Muscle layer of duodenum (tissue), 2 donors: ENCODE results near the gene MCM9.

Experiments used
- H3K27ac ChIP-seq: one replicate; pipeline ENCODE4 v1.7.0; 2013; ENCODE audit warnings: mild to moderate bottlenecking, low read length
- H3K27me3 ChIP-seq: one replicate; pipeline ENCODE4 v1.7.0; 2013; ENCODE audit warnings: low read depth, mild to moderate bottlenecking, control low read depth, low read length
- H3K36me3 ChIP-seq, 2 donors: one replicate each; pipeline ENCODE4 v1.7.0; 2013; ENCODE audit warnings: low read length in 2 of 2, control low read depth in 1 of 2, mild to moderate bottlenecking in 1 of 2; ENCODE audit not compliant: insufficient read depth in 2 of 2, control insufficient read depth in 1 of 2
- H3K4me1 ChIP-seq, 2 donors: one replicate each; pipeline ENCODE4 v1.7.0; 2013; ENCODE audit warnings: low read length in 2 of 2, mild to moderate bottlenecking in 2 of 2, control low read depth in 1 of 2, moderate library complexity in 1 of 2; ENCODE audit not compliant: insufficient read depth in 2 of 2, control insufficient read depth in 1 of 2
- H3K4me3 ChIP-seq, 2 donors: one replicate each; pipeline ENCODE4 v1.7.0; 2013; ENCODE audit warnings: low read length in 2 of 2, low read depth in 1 of 2, mild to moderate bottlenecking in 1 of 2
- H3K9me3 ChIP-seq, 2 donors: one replicate each; pipeline ENCODE4 v1.7.0; 2013; ENCODE audit warnings: low read length in 2 of 2, control low read depth in 1 of 2, mild to moderate bottlenecking in 1 of 2; ENCODE audit not compliant: control insufficient read depth in 1 of 2
- donor health status: healthy.

The MCM9 gene

DNA sequence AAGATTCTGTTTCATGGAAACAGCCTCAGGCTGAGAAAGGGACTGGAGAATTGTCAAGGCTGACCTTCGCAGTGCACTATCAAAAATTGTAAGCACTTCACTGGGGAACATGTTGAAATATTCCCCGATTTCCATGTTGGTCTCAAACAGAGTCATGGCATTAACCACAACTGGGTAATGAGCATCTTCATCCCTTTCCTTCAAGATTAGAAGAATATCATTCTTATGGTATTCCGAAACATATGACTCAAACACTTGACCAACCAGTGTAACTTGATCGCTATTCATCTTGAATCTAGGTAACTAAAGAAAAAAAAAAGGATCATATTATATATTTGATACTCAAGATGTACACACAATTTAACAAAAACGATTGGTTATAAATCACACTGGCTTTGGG lies 3.5 kb downstream of the MCM9 start:
- Histone ChIP-seq H3K4me3 (no peak overlapping the region), H3K36me3 (peaks cover 6 to 12% of the 10 kb centered on the region in 2 donors), H3K9me3 (no peaks in the 10 kb centered on the region), H3K27me3 (no peaks in the 10 kb centered on the region), H3K4me1 (peaks cover 0 to 11% of the 10 kb centered on the region in 2 donors), H3K27ac (no peak overlapping the region)

DNA sequence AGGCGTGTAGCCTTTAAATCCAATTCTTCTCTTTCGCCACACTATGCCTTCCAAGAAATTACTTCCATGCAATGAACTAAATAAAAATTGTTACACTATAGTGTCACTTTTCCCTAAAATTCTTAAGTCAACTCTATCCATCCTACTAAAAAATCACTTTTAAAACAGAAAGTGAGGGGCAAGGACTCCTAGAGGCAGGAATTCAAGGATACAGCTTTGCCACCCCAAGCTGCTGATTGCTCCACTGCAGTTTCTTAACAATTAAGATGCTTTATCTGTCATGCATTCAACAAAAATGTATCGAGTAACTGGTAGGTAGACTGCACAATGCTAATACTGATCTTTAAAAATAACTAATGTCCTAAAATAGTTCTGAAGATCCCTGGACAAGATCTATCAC lies 4.3 kb downstream of the MCM9 start:
- Histone ChIP-seq H3K4me3 (no peak overlapping the region), H3K9me3 (no peaks in the 10 kb centered on the region), H3K27me3 (no peaks in the 10 kb centered on the region), H3K4me1 (peaks cover 0 to 11% of the 10 kb centered on the region in 2 donors), H3K36me3 (peaks cover 6 to 12% of the 10 kb centered on the region in 2 donors), H3K27ac (no peak overlapping the region)

DNA sequence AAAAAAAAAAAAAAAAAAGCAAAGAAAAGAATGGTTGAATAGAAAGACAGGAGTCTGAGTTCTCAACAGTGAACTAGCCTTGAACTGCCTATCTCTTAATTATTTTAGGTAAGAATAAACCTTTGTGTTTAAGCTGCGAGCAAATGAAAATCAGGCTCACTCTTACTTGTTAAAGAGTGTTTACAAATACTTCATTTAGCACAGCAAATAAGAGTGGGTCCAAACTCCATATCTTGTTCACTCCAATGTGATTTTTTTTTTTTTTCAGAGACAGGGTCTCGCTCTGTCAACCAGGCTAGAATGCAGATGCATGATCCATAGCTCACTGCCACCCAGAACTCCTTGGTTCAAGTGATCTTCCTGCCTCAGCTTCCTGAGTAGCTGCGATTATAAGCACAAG lies 11.9 kb downstream of the MCM9 start:
- H3K4me1 ChIP-seq, result no peaks in the 10 kb centered on the region
- no peak overlapping the region for H3K27ac ChIP-seq
- H3K27me3 ChIP-seq, result no peaks in the 10 kb centered on the region
- H3K4me3 ChIP-seq, result no peak overlapping the region
- H3K36me3 ChIP-seq, result peaks cover 38 to 44% of the 10 kb centered on the region in 2 donors
- no peaks in the 10 kb centered on the region for H3K9me3 ChIP-seq

DNA sequence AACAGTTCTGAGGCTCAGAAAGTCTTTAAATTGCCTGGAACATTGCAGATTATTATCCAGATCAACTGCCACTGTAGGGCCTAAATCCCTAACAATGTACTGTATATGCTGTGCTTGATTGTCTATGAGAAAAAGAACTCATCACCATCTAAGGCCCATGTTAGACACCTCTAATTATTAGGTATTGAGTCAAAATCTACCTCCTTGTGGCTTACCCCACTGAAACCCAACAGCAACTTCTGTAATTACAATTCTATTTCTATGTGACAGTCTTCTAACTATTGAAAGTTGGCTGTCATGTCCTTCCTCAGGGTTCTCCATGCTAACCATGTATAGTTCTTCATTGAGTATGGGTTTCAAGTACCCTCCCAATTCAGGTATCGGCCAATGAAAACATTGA lies 13.9 kb downstream of the MCM9 start:
- Histone ChIP-seq H3K4me1 (no peaks in the 10 kb centered on the region), H3K36me3 (peaks cover 47 to 51% of the 10 kb centered on the region in 2 donors), H3K27ac (no peak overlapping the region)

DNA sequence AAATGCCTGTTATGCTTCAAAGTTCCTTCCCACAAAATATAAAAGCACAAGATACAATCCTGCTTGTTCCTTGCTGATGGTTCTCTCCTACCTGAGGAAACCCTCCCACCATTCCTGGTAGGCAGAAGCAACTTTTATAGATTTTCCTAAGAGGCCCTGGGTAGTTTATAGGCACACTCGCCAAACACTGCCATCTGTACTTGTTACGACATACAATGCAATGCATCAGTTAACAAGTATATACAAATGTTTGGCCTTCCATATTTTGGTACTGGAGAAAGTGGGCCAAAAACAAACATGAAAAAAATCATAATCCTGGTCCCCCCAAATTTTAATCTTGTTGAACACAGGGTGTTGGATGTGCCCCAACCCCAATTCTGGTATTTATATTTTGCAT lies 16.6 kb downstream of the MCM9 start:
- Histone ChIP-seq H3K4me3 (no peak overlapping the region), H3K27ac (no peak overlapping the region), H3K4me1 (no peaks in the 10 kb centered on the region), H3K36me3 (peaks cover 62% of the 10 kb centered on the region in 2 donors), H3K9me3 (no peaks in the 10 kb centered on the region), H3K27me3 (no peaks in the 10 kb centered on the region)

More for the DNA sequence above, 13.9 kb downstream of the MCM9 start:
- no peaks in the 10 kb centered on the region for H3K9me3 ChIP-seq
- no peaks in the 10 kb centered on the region for H3K27me3 ChIP-seq
- no peak overlapping the region for H3K4me3 ChIP-seq

DNA sequence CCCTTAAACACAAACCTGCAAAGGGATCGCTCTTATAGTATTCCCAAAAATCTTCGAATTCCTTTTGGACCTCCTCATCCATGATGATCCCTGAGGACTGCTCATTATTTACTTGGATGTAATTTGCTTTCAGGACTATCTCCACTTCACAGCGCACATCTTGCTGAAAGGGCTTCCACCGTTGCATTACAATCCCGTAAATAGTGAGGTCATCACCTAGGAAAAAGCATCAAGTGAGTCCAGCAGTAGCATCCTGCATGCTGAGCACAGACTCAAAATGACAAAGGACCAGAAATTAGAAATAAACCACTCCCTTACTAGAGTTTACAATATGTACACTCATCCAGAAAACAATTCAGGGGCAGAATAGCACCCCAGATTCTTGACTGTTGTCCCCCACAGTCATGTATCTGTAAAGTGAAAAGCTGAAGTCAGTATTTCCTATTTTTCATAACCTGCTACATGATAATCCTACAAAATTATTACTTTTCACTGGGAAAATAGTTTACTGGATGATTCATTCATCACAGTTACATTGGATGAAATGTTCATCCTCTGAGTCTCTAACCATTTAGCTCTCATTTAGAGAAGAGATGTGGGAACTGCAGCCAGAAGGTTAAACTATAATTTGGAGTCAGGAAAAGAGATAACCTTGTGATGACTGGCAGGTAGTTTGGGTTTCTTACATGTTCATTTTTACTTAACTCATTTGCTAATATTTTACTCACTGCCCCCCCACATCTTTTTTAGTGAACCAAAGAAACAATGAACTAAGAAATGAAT lies 17.2 kb downstream of the MCM9 start:
- H3K27me3 ChIP-seq, result no peaks in the 10 kb centered on the region
- no peaks in the 10 kb centered on the region for H3K9me3 ChIP-seq
- no peaks in the 10 kb centered on the region for H3K4me1 ChIP-seq
- H3K36me3 ChIP-seq, result peaks cover 62 to 64% of the 10 kb centered on the region in 2 donors
- no peak overlapping the region for H3K27ac ChIP-seq
- no peak overlapping the region for H3K4me3 ChIP-seq

DNA sequence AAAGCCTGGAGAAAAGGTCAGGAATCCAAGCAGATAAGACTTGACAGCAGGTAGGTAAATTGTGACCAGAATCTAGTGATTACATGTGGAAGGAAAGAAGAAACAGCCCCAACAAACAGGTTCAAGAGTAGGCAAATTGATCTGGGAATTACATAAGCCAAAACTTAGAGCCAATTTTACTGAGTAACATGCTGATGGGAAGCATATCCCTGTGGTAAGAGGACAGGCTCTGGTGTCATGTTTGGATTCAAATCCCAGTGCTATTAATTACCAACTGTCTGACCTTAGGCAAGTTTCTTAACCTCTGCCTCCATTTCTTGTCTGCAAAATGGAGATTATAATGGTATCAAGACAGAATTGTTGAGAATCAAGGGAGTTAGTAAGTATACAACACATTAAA lies 20.4 kb downstream of the MCM9 start:
- Histone ChIP-seq H3K4me3 (no peak overlapping the region), H3K27me3 (no peaks in the 10 kb centered on the region), H3K4me1 (no peaks in the 10 kb centered on the region), H3K9me3 (no peaks in the 10 kb centered on the region), H3K36me3 (peaks cover 57 to 71% of the 10 kb centered on the region in 2 donors), H3K27ac (no peak overlapping the region)

DNA sequence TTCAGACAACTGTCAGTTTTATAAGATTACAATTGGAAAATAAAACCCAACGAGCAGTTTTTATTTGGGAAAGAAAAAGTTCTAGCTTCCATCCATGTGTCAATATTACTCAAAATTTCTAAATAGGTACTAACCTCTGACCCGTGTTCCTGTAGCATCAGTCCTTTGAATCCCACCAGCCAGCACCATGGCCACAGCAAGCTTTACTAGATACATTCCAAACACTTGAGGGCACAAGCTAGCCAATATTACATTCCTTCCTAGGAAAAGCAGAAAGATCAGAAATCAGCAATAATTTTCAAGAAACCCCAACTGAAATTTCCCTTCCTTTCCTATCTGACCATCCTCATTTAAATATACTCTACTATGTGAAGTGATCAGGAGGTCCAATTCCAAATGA lies 21.8 kb downstream of the MCM9 start:
- no peaks in the 10 kb centered on the region for H3K4me1 ChIP-seq
- H3K27me3 ChIP-seq, result no peaks in the 10 kb centered on the region
- H3K27ac ChIP-seq, result no peak overlapping the region
- peaks cover 63 to 79% of the 10 kb centered on the region in 2 donors for H3K36me3 ChIP-seq
- H3K4me3 ChIP-seq, result no peak overlapping the region
- no peaks in the 10 kb centered on the region for H3K9me3 ChIP-seq

DNA sequence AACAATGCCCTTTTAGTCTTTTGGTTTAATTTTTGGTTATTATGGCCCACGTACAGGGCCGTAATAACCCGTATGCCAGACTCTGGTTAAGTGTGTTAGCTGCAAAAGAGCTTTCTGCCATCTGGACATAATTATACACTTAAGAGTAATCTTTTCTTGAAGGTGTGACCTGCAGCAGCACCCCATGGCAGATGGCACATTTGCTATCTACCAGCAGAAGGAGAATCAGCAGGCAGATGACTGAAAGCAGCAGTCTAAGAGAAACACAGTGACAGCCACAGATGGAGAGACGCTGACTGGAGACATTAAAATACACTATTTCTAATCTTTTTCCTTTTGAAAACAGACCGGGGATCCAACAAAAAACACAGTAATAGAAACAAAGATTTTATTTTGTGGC lies 22.3 kb downstream of the MCM9 start:
- H3K4me3 ChIP-seq, result no peak overlapping the region
- H3K9me3 ChIP-seq, result no peaks in the 10 kb centered on the region
- peaks cover 66 to 79% of the 10 kb centered on the region in 2 donors for H3K36me3 ChIP-seq
- H3K27ac ChIP-seq, result no peak overlapping the region
- no peaks in the 10 kb centered on the region for H3K4me1 ChIP-seq
- H3K27me3 ChIP-seq, result no peaks in the 10 kb centered on the region

DNA sequence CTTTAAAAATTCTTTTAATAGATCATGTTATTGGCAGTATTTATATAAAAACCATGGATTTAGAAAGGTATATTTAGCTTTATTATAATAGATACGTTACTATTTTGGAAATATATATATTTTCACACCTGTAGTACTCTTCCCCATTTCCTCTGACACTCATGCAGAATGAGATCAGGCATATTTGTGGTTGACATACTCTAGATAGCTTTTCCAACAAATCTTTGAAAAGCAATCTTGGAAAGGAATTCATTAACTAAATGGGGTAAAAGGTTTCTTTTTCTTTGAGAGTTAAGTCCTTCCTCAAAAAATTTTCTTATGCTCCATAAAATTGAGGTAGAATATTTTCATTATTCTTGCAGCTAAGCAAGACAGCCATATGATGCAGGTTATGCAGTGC lies 26.5 kb downstream of the MCM9 start:
- Histone ChIP-seq H3K36me3 (peaks cover 66 to 75% of the 10 kb centered on the region in 2 donors), H3K27me3 (no peaks in the 10 kb centered on the region), H3K4me1 (no peaks in the 10 kb centered on the region), H3K9me3 (no peaks in the 10 kb centered on the region), H3K4me3 (no peak overlapping the region), H3K27ac (no peak overlapping the region)

DNA sequence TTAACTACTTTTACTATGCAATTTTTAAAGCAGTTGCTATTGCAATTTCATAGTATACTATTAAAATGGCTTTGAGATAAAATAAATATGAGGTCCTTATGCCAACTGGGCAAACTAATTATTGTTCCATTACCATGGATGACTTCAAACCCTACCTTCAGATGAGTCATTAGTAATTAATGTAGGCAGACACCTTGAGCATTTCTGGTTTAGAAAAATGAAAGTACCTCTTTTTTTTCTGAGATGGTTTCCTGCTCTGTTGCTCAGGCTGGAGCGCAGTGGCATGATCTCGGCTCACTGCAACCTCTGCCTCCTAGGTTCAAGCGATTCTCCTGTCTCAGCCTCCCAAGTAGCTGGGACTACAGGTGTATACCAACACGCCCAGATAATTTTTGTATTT lies 29.1 kb downstream of the MCM9 start:
- H3K27ac ChIP-seq, result no peak overlapping the region
- no peak overlapping the region for H3K4me3 ChIP-seq
- no peaks in the 10 kb centered on the region for H3K27me3 ChIP-seq
- H3K36me3 ChIP-seq, result peaks cover 51 to 61% of the 10 kb centered on the region in 2 donors
- H3K4me1 ChIP-seq, result peaks cover 0 to 3% of the 10 kb centered on the region in 2 donors
- no peaks in the 10 kb centered on the region for H3K9me3 ChIP-seq

DNA sequence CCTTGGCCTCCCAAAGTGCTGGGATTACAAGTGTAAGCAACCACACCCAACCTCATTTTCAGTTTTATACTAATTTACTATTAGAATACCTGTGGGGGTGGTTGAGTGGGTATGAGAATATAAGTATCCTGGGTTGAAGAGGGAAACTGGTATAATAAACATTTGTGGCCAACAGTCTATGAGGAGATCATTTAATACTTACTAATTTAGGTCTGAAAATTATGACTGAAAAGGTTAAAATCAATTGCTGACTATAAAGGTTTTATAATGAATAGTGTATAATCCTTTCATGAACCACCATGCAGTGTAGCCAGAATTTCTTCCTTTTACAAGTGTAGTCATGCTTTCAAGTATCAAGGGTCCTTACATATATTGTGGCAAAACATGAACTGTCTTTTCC lies 29.9 kb downstream of the MCM9 start:
- H3K4me3 ChIP-seq, result no peak overlapping the region
- no peaks in the 10 kb centered on the region for H3K27me3 ChIP-seq
- H3K4me1 ChIP-seq, result peaks cover 0 to 3% of the 10 kb centered on the region in 2 donors
- H3K27ac ChIP-seq, result no peak overlapping the region
- no peaks in the 10 kb centered on the region for H3K9me3 ChIP-seq
- peaks cover 46 to 58% of the 10 kb centered on the region in 2 donors for H3K36me3 ChIP-seq
